Hair follicle dermal papilla cell (primary cell): ENCODE data around the gene ADAMTS3. TPM values are rescaled to one million over a fixed set of nuclear protein-coding genes. Genes with fewer than 3 reads are reported as not detected.

ENCODE experiments used
- total RNA-seq: library from RNA; depleted of rRNA; stranded (reverse); fragments of >200 nt; gene quantifications from 2 replicates; pipeline ENCODE4 v1.2.3, GENCODE V29; 2012

Gene ADAMTS3
- total RNA-seq, result 4.5 and 6.7 TPM in 2 replicates

DNA sequence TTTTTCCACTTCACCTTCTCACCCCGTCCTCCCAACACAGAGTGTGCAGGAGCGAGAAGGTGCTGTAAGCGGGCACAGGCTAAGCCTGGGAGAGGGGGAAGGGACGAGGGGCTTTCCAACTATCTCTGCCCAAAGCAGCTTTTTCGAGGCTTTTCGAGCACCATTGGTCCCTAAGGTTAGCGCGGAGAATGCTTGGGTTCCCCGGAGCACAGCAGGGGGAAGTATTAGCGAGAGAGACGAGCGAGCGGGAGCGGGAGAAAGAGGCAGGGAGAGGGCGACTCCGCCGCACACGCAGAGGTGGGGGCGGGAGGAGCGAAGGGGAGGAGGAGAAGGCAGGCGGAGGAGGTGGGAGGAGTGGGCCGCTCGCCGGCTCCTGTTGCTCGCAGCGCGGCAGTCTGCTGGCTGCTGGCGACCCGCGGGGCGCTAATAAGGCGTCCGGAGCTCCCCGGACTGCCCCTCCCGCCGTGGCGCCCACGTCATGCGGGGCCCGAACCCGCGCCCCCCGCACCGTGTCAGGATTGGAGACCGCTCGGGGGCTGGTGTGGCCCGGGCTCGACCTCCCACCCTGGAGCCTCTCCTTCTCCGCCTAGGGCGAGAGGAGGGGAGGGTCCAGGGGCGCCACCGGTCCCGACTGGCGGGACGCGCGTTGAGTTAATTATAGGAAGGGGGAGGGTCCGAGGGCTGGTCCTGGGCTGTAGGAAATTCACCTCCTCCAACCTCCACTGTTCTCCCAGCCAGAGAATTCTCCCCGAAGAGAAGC, at the start of gene ADAMTS3:
TSS of gene ADAMTS3 (minus strand) at position 263 of the 760 bp plus-strand sequence. CDS start 459 bp downstream, outside the sequence.

